Ovary (tissue), 9 donors: ENCODE measurements around the gene DAAM1. TPM values are rescaled to one million over a fixed set of nuclear protein-coding genes. Genes with fewer than 3 reads are reported as not detected.

Experiments
- DNase-seq, 5 donors: peaks; one replicate each; pipeline ENCODE4 v3.0.0-alpha.2; 2019 to 2020
- H3K27ac ChIP-seq, 2 donors: fragments of 200-600 bp; one replicate each; pipeline versions ENCODE4 v1.5.1 to v1.8.0; 2019 to 2022
- H3K27me3 ChIP-seq: fragments of 200-600 bp; one replicate; pipeline ENCODE4 v1.8.0; 2022
- H3K36me3 ChIP-seq: fragments of 200-600 bp; sonication (generic); one replicate; pipeline ENCODE4 v1.5.1; 2019
- H3K4me1 ChIP-seq: one replicate; pipeline ENCODE4 v1.8.1; 2013; ENCODE audit warnings: mild to moderate bottlenecking, moderate library complexity; ENCODE audit not compliant: insufficient read depth
- H3K4me3 ChIP-seq: fragments of 200-600 bp; sonication (generic); one replicate; pipeline ENCODE4 v1.5.1; 2017
- H3K9me3 ChIP-seq, 2 donors: fragments of 200-600 bp in 1 of 2; sonication (generic) in 1 of 2; one replicate each; pipeline versions ENCODE4 v1.5.1 to v1.8.1; 2013 to 2019; ENCODE audit warnings: mild to moderate bottlenecking in 1 of 2, moderate library complexity in 1 of 2
- EP300 ChIP-seq: sonication (generic); formaldehyde crosslinking; IDR thresholded peaks from one replicate; pipeline ENCODE4 v1.6.1; 2017; ENCODE audit warnings: antibody characterized with exemption
- POLR2A ChIP-seq: fragments of 450-650 bp; IDR thresholded peaks from one replicate; pipeline ENCODE4 v1.6.1; 2017; ENCODE audit warnings: antibody characterized with exemption, mild to moderate bottlenecking, moderate library complexity
- WGBS, 3 donors: extraction: QIAGEN DNeasy Blood & Tissue Kit in 1 of 3; methylation state at CpG; one replicate each; pipeline versions ENCODE4 v1.1.5 to v1.1.7; 2013 to 2017; 5-methylcytosine and 5-hydroxymethylcytosine counted together
- intact Hi-C, 4 donors: fragments of 100-400 bp; cut with DNase I; formaldehyde crosslinking; loops; one replicate each; pipeline versions ENCODE4 v1.11.0 to v1.15.1; 2022 to 2023
- polyA plus RNA-seq, 2 donors: library from polyadenylated mRNA; stranded (reverse); fragments of 200-250 nt in 1 of 2; fragments of 350-450 nt in 1 of 2; fragmentation: Illumina TruSeq in 1 of 2; extraction: RNeasy Lipid Tissue Mini Kit (QIAGEN cat#74804) in 1 of 2; gene quantifications; one replicate each; pipeline ENCODE4 v1.2.3, GENCODE V29; 2013 to 2014
- total RNA-seq, 7 donors: library from RNA; depleted of rRNA in 2 of 7; stranded (reverse); fragments of >200 nt in 2 of 7; fragmentation: NEBNext Ultra II Directional in 3 of 7; extraction: Animal tissue kit (Norgen Biotek cat#: 25700) in 3 of 7; gene quantifications; one replicate each; pipeline versions ENCODE4 v1.1.0 to v1.2.4, GENCODE V29; 2016 to 2023
- TF ChIP-seq, protein P1 (sequence below), 3 donors: fragments of 450-650 bp in 2 of 3; fragments of 200-600 bp in 1 of 3; IDR thresholded peaks; one replicate each; pipeline versions ENCODE4 v1.5.1 to v1.8.0; 2016 to 2022; ENCODE audit warnings: antibody characterized with exemption in 3 of 3, mild to moderate bottlenecking in 1 of 3
- donor health status: DM: no; HTN: no; CAD: no; lungs with moderate emphysema.
- donor health status: DM: no; HTN: no; CAD: no.
- donor health status: Bipolar disorder and iron deficiency.
- donor health status: DM: yes; HTN: yes; CAD: no.
- donor health status: DM: no; HTN: no; CAD: no.
- donor health status: DM: yes; HTN: yes; CAD: no.

Gene DAAM1
- total and polyA plus RNA-seq, 9 donors: 19.0 to 83.3 (median 35.3) TPM

- TF ChIP-seq POLR2A (no peak), EP300 (no peak)
- TF ChIP-seq, protein P1, sequence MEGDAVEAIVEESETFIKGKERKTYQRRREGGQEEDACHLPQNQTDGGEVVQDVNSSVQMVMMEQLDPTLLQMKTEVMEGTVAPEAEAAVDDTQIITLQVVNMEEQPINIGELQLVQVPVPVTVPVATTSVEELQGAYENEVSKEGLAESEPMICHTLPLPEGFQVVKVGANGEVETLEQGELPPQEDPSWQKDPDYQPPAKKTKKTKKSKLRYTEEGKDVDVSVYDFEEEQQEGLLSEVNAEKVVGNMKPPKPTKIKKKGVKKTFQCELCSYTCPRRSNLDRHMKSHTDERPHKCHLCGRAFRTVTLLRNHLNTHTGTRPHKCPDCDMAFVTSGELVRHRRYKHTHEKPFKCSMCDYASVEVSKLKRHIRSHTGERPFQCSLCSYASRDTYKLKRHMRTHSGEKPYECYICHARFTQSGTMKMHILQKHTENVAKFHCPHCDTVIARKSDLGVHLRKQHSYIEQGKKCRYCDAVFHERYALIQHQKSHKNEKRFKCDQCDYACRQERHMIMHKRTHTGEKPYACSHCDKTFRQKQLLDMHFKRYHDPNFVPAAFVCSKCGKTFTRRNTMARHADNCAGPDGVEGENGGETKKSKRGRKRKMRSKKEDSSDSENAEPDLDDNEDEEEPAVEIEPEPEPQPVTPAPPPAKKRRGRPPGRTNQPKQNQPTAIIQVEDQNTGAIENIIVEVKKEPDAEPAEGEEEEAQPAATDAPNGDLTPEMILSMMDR (IDR thresholded peaks at IDR 0.05): no peak
- DNase-seq: no peak
- H3K4me3 ChIP-seq: no peak overlapping the region
- H3K36me3 ChIP-seq: no peaks in the 10 kb centered on the region
- no peak overlapping the region for H3K27ac ChIP-seq
- intact Hi-C loops: loop anchor here in 1 of 4 donors (10.0 kb wide), 1 partner anchor 149 kb away; no protein-coding TSS in a partner anchor
- H3K27me3 ChIP-seq: no peaks in the 10 kb centered on the region
- H3K9me3 ChIP-seq: no peaks in the 10 kb centered on the region
- peaks cover 3% of the 10 kb centered on the region for H3K4me1 ChIP-seq
- WGBS, 3 donors: 90% methylated on average over 2 of the region's 2 CpGs
Observed at GRCh38 chr14:59185676-59186075, 2.8 kb upstream of the DAAM1 start.

- Histone ChIP-seq H3K36me3 (no peaks in the 10 kb centered on the region), H3K9me3 (no peaks in the 10 kb centered on the region), H3K4me1 (peaks cover 5% of the 10 kb centered on the region), H3K4me3 (no peak overlapping the region), H3K27me3 (no peaks in the 10 kb centered on the region), H3K27ac (no peak overlapping the region)
- intact Hi-C loops: loop anchor here in 1 of 4 donors (10.0 kb wide), 1 partner anchor 148 kb away; no protein-coding TSS in a partner anchor
- no peak for DNase-seq
- TF ChIP-seq, protein P1 (IDR thresholded peaks at IDR 0.05): no peak
- TF ChIP-seq EP300 (no peak), POLR2A (no peak)
Observed at GRCh38 chr14:59186306-59186705, 2.2 kb upstream of the DAAM1 start.

- peaks cover 7% of the 10 kb centered on the region for H3K4me1 ChIP-seq
- peak overlapping the region in 1 of 2 donors; percentile 83 for H3K27ac ChIP-seq
- H3K27me3 ChIP-seq: no peaks in the 10 kb centered on the region
- intact Hi-C loops: loop anchor here in 1 of 4 donors (10.0 kb wide), 1 partner anchor 148 kb away; no protein-coding TSS in a partner anchor
- no peak for DNase-seq
- H3K9me3 ChIP-seq: no peaks in the 10 kb centered on the region
- no peak overlapping the region for H3K4me3 ChIP-seq
- TF ChIP-seq EP300 (no peak), POLR2A (no peak)
- TF ChIP-seq, protein P1 (IDR thresholded peaks at IDR 0.05): no peak
- 47 to 61% (median 50%) methylated on average over 4 of the region's 4 CpGs for WGBS, 3 donors
- H3K36me3 ChIP-seq: no peaks in the 10 kb centered on the region
Observed at GRCh38 chr14:59187118-59187517, 1.3 kb upstream of the DAAM1 start.

DNA sequence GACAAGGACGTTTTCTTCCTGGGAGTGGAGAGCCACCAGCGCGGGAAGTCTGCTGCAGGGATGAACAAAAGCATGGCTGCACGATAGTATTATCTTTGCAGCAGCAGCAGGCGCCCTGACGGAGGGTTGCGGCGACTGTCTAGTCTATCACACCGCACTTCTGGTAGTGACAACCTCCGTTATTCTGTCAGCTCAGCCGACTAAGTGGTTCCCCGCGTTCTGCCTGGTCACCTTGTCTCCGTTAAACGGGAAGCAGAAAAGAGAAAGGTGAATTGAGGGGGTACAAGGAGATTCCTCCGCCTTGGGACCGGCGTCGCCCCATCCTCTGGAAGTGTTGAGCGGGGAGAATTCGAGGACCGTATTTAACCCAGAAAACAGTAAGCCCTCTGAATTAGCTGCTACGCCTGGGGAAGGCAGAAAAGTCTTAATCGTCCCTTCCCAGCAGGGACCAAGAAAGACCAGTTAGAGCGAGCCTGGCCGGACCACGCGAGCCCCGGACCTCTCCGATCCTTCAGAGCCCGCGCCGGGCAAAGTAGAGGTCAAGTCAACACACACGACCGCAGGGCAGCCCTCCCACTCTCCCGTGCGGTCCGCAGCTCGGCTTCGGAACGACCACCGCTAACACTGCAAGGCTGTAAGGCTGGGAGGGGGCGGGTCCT, 536 bp upstream of the DAAM1 start:
- peak in 2 of 5 donors; percentile 37 to 41 for DNase-seq
- H3K27ac ChIP-seq: peak overlapping the region; percentile 58 to 83
- H3K27me3 ChIP-seq: no peaks in the 10 kb centered on the region
- intact Hi-C loops: loop anchor here in 2 of 4 donors (2.0 to 10.0 kb wide), 2 partner anchors 59 to 147 kb away; no protein-coding TSS in a partner anchor
- H3K4me1 ChIP-seq: peaks cover 8% of the 10 kb centered on the region
- TF ChIP-seq EP300 (no peak), POLR2A (no peak)
- TF ChIP-seq, protein P1 (IDR thresholded peaks at IDR 0.05): no peak
- H3K4me3 ChIP-seq: peak overlapping the region; percentile 69
- WGBS, 3 donors: 0 to 1% (median 1%) methylated on average over 43 of the region's 43 CpGs
- no peaks in the 10 kb centered on the region for H3K36me3 ChIP-seq
- H3K9me3 ChIP-seq: no peaks in the 10 kb centered on the region
